ENCODE results near the gene ASCL5.

Gene ASCL5

DNA sequence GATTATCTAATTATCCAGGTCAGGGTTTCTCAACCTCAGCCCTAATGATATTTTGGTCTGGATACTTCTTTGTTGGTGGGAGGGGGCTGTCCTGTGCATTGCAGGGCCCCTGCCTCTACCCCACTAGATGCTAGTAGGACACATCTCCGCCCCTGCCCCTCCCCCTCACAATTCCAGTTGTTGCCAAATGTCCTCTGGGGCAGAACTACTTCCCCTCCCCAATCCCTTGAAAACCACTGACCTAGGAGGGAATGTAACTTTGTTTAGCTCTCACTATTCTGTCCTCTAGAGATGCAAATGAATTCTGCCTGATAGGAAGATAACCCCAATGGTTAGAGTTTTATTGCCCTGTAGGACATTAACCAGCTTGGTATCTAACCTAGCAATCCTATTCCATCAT is 22.8 kb downstream of the ASCL5 start:
- in situ Hi-C loops (cut with MboI; ENCODE audit: low pct_unique_long_range_greater_than_20kb, low sequenced_read_pairs, unreplicated experiment), result no loop called here
- DNase-seq (ENCODE audit: low spot score), result no peak
- TF ChIP-seq, protein P1, sequence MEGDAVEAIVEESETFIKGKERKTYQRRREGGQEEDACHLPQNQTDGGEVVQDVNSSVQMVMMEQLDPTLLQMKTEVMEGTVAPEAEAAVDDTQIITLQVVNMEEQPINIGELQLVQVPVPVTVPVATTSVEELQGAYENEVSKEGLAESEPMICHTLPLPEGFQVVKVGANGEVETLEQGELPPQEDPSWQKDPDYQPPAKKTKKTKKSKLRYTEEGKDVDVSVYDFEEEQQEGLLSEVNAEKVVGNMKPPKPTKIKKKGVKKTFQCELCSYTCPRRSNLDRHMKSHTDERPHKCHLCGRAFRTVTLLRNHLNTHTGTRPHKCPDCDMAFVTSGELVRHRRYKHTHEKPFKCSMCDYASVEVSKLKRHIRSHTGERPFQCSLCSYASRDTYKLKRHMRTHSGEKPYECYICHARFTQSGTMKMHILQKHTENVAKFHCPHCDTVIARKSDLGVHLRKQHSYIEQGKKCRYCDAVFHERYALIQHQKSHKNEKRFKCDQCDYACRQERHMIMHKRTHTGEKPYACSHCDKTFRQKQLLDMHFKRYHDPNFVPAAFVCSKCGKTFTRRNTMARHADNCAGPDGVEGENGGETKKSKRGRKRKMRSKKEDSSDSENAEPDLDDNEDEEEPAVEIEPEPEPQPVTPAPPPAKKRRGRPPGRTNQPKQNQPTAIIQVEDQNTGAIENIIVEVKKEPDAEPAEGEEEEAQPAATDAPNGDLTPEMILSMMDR (IDR thresholded peaks at IDR 0.05; ENCODE audit: extremely low read depth, insufficient read depth, missing control alignments), result no peak

- in situ Hi-C loops (cut with MboI; ENCODE audit: low pct_unique_long_range_greater_than_20kb, low sequenced_read_pairs, unreplicated experiment), result no loop called here
- TF ChIP-seq, protein P1 (IDR thresholded peaks at IDR 0.05; ENCODE audit: extremely low read depth, insufficient read depth, missing control alignments), result no peak
Observed at GRCh38 chr1:201103666-201104065, 23.3 kb downstream of the ASCL5 start.

GRCh38 chr1:201100169-201100930 is 26.6 kb downstream of the ASCL5 start:
- TF ChIP-seq, protein P1 (IDR thresholded peaks at IDR 0.05; ENCODE audit: extremely low read depth, insufficient read depth, missing control alignments), result no peak
- DNase-seq (ENCODE audit: low spot score), result no peak
- in situ Hi-C loops (cut with MboI; ENCODE audit: low pct_unique_long_range_greater_than_20kb, low sequenced_read_pairs, unreplicated experiment), result no loop called here

More at GRCh38 chr1:201103666-201104065, 23.3 kb downstream of the ASCL5 start:
- DNase-seq (ENCODE audit: low spot score), result no peak

DNA sequence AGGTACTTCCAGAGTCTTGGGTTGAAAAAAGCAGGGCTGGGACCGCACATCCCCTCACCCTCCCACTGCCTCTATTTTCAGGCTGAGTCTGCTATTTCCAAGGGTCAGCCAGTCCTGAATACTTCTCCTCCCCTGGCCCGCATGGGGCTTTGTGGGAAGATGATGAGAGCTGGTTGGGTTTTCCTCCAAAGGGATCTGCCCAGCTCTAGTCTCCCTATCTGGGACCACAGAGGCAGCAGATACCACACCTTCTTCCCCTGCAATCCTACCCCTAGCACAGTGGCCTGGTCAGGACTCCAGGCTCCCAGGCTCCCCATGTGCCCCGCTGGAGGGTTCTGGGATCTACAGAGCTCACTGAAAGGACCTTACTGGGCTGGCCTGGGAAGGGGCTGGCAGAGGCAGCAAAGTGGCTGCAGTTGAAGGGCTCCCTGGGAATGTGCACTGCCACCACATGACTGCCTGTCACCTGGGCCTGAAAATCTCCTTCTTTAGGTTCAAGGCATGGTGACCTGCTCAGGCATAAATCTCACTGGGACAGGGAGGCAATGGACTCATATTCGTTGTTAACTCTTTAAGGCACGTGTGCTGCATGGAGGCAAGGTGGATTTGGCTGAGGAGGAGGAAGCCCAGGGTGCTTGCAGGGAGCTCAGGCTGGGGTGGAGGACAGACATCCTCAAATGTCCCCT is 27.8 kb downstream of the ASCL5 start:
- in situ Hi-C loops (cut with MboI; ENCODE audit: low pct_unique_long_range_greater_than_20kb, low sequenced_read_pairs, unreplicated experiment), result no loop called here
- DNase-seq (ENCODE audit: low spot score), result no peak
- TF ChIP-seq, protein P1 (IDR thresholded peaks at IDR 0.05; ENCODE audit: extremely low read depth, insufficient read depth, missing control alignments), result no peak

GRCh38 chr1:201096977-201097856 is 29.8 kb downstream of the ASCL5 start:
- in situ Hi-C loops (cut with MboI; ENCODE audit: low pct_unique_long_range_greater_than_20kb, low sequenced_read_pairs, unreplicated experiment), result no loop called here
- no peak for DNase-seq (ENCODE audit: low spot score)
- TF ChIP-seq, protein P1 (IDR thresholded peaks at IDR 0.05; ENCODE audit: extremely low read depth, insufficient read depth, missing control alignments), result no peak

GRCh38 chr1:201096041-201096461 is 30.9 kb downstream of the ASCL5 start:
- TF ChIP-seq, protein P1 (IDR thresholded peaks at IDR 0.05; ENCODE audit: extremely low read depth, insufficient read depth, missing control alignments), result no peak

More at GRCh38 chr1:201096041-201096461, 30.9 kb downstream of the ASCL5 start:
- DNase-seq (ENCODE audit: low spot score), result no peak
- in situ Hi-C loops (cut with MboI; ENCODE audit: low pct_unique_long_range_greater_than_20kb, low sequenced_read_pairs, unreplicated experiment), result no loop called here

All from GM13977 (cell line).